Measurements from ENCODE around the gene ZNF536. TPM values are rescaled to one million over a fixed set of nuclear protein-coding genes. Genes with fewer than 3 reads are reported as not detected.

The ZNF536 gene
- total RNA-seq, 1 experiment from 2014 or later, result 2.9 TPM

DNA sequence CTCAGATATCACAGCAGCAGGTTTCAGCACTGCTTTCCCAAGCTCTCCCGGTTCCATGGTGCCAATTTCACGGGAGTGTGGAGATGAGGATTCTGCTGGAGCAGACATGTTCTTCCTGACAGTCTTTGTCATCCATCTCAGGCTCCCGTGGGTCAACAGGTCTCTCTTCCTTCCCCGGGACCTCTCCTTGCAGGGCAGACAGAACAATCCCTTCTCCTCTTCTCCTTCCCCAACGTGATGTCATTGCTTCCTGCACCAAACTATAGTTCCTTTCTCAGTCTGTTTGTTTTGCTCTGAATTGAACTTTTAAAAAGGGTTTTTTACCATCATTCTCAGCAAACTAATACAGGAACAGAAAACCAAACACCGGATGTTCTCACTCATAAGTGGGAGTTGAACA, 107.9 kb downstream of the ZNF536 start:
- ChIA-PET POLR2A (ENCODE audit: low non-redundant PET) (no interaction called here), CTCF (no interaction called here)
- Histone ChIP-seq H3K27ac (ENCODE audit: low read depth, low read length, poor library complexity, severe bottlenecking) (no peak overlapping the region), H3K36me3 (ENCODE audit: insufficient read depth, low read length, poor library complexity, severe bottlenecking) (no peaks in the 10 kb centered on the region), H3K4me1 (ENCODE audit: insufficient read depth, low read length, poor library complexity, severe bottlenecking) (no peaks in the 10 kb centered on the region), H3K27me3 (replicated peaks; ENCODE audit: insufficient read depth, low read depth, low read length, poor library complexity) (no peaks in the 10 kb centered on the region), H3K9me3 (ENCODE audit: low read depth, low read length, poor library complexity, severe bottlenecking) (no peaks in the 10 kb centered on the region), H3K4me3 (ENCODE audit: low read depth, low read length, poor library complexity, severe bottlenecking) (no peak overlapping the region)
- BruUV-seq (replicated peaks), result no TSS peak
- DNase-seq (ENCODE audit: low spot score), result no peak
- no peak for TF ChIP-seq CTCF (conservative IDR thresholded peaks at IDR 0.05; ENCODE audit: low read depth, low read length)
- TF ChIP-seq EZH2 (IDR thresholded peaks at IDR 0.05; ENCODE audit: borderline replicate concordance, low read depth, low read length, poor library complexity, severe bottlenecking), result no peak
- intact Hi-C loops (cut with micrococcal nuclease; ENCODE audit: unreplicated experiment), result no loop called here

DNA sequence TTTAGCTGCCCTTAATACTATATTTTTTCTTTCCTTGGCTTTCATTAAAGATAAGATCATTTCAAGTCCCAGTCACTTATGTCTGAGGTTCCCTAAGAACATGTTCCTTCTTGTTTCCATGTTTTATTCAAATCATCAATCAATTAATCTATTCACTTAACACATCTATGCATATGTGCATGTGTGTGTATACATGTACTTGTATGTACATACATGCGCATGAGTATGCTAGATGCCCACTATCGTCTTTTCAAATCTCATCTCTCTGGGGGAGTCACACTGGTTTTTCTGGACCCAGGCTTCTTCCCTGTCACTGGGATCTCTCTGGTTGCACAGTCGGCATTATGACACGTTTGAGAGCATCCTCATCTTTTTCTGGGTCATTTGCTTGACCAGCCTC, 108.9 kb downstream of the ZNF536 start:
- H3K4me1 ChIP-seq (ENCODE audit: insufficient read depth, low read length, poor library complexity, severe bottlenecking), result no peaks in the 10 kb centered on the region
- H3K36me3 ChIP-seq (ENCODE audit: insufficient read depth, low read length, poor library complexity, severe bottlenecking), result no peaks in the 10 kb centered on the region
- intact Hi-C loops (cut with micrococcal nuclease; ENCODE audit: unreplicated experiment), result no loop called here
- H3K9me3 ChIP-seq (ENCODE audit: low read depth, low read length, poor library complexity, severe bottlenecking), result no peaks in the 10 kb centered on the region
- no peak overlapping the region for H3K27ac ChIP-seq (ENCODE audit: low read depth, low read length, poor library complexity, severe bottlenecking)
- POLR2A ChIA-PET (ENCODE audit: low non-redundant PET), result no interaction called here
- DNase-seq (ENCODE audit: low spot score), result no peak
- H3K4me3 ChIP-seq (ENCODE audit: low read depth, low read length, poor library complexity, severe bottlenecking), result no peak overlapping the region
- CTCF ChIA-PET, result no interaction called here
- no peaks in the 10 kb centered on the region for H3K27me3 ChIP-seq (replicated peaks; ENCODE audit: insufficient read depth, low read depth, low read length, poor library complexity)
- BruUV-seq (replicated peaks), result no TSS peak
- TF ChIP-seq CTCF (conservative IDR thresholded peaks at IDR 0.05; ENCODE audit: low read depth, low read length) (no peak), EZH2 (IDR thresholded peaks at IDR 0.05; ENCODE audit: borderline replicate concordance, low read depth, low read length, poor library complexity, severe bottlenecking) (no peak)

GRCh38 chr19:30481823-30482222, 109.6 kb downstream of the ZNF536 start:
- no peaks in the 10 kb centered on the region for H3K27me3 ChIP-seq (replicated peaks; ENCODE audit: insufficient read depth, low read depth, low read length, poor library complexity)

More at GRCh38 chr19:30481823-30482222, 109.6 kb downstream of the ZNF536 start:
- no peaks in the 10 kb centered on the region for H3K36me3 ChIP-seq (ENCODE audit: insufficient read depth, low read length, poor library complexity, severe bottlenecking)
- CTCF ChIA-PET, result no interaction called here
- TF ChIP-seq CTCF (conservative IDR thresholded peaks at IDR 0.05; ENCODE audit: low read depth, low read length), result no peak
- TF ChIP-seq EZH2 (IDR thresholded peaks at IDR 0.05; ENCODE audit: borderline replicate concordance, low read depth, low read length, poor library complexity, severe bottlenecking), result no peak
- BruUV-seq (replicated peaks), result no TSS peak
- no peak for DNase-seq (ENCODE audit: low spot score)
- no peak overlapping the region for H3K27ac ChIP-seq (ENCODE audit: low read depth, low read length, poor library complexity, severe bottlenecking)
- intact Hi-C loops (cut with micrococcal nuclease; ENCODE audit: unreplicated experiment), result no loop called here
- H3K4me3 ChIP-seq (ENCODE audit: low read depth, low read length, poor library complexity, severe bottlenecking), result no peak overlapping the region
- H3K4me1 ChIP-seq (ENCODE audit: insufficient read depth, low read length, poor library complexity, severe bottlenecking), result no peaks in the 10 kb centered on the region
- POLR2A ChIA-PET (ENCODE audit: low non-redundant PET), result no interaction called here
- H3K9me3 ChIP-seq (ENCODE audit: low read depth, low read length, poor library complexity, severe bottlenecking), result no peaks in the 10 kb centered on the region
